ENCODE data around the gene SIL1. TPM values are rescaled to one million over a fixed set of nuclear protein-coding genes. Genes with fewer than 3 reads are reported as not detected.
"Not testable (repeated sequence)": the region's sequence is repeated elsewhere in the genome, so short reads cannot be mapped to it uniquely, and the experiment has no call there.

The SIL1 gene
- polyA plus RNA-seq, 2 donors, result 27.2 to 31.7 TPM

GRCh38 chr5:138921362-138921761 is 276.8 kb downstream of the SIL1 start:
- H3K36me3 ChIP-seq (ENCODE audit: control insufficient read depth in 2 of 2, insufficient read depth in 2 of 2, low read length in 1 of 2), result peaks cover 17 to 32% of the 10 kb centered on the region in 2 donors
- H3K9me3 ChIP-seq (ENCODE audit: control insufficient read depth in 2 of 2, insufficient read depth in 1 of 2, low read depth in 1 of 2, low read length in 1 of 2); H3K27ac ChIP-seq (ENCODE audit: low read depth in 2 of 2, low read length in 1 of 2); H3K4me3 ChIP-seq (ENCODE audit: low read depth in 1 of 2, low read length in 2 of 2); H3K4me1 ChIP-seq (ENCODE audit: control insufficient read depth in 2 of 2, insufficient read depth in 2 of 2, low read length in 1 of 2); H3K27me3 ChIP-seq (ENCODE audit: control insufficient read depth in 1 of 2, insufficient read depth in 2 of 2, low read length in 2 of 2): not testable (repeated sequence)
- 80 to 85% methylated on average over 2 of the region's 2 CpGs for WGBS, 2 donors

GRCh38 chr5:138920181-138920580 is 278.0 kb downstream of the SIL1 start:
- Histone ChIP-seq H3K4me3 (ENCODE audit: low read depth in 1 of 2, low read length in 2 of 2) (no peak overlapping the region), H3K9me3 (ENCODE audit: control insufficient read depth in 2 of 2, insufficient read depth in 1 of 2, low read depth in 1 of 2, low read length in 1 of 2) (no peaks in the 10 kb centered on the region), H3K27ac (ENCODE audit: low read depth in 2 of 2, low read length in 1 of 2) (no peak overlapping the region), H3K4me1 (ENCODE audit: control insufficient read depth in 2 of 2, insufficient read depth in 2 of 2, low read length in 1 of 2) (no peaks in the 10 kb centered on the region), H3K36me3 (ENCODE audit: control insufficient read depth in 2 of 2, insufficient read depth in 2 of 2, low read length in 1 of 2) (peaks cover 11 to 21% of the 10 kb centered on the region in 2 donors), H3K27me3 (ENCODE audit: control insufficient read depth in 1 of 2, insufficient read depth in 2 of 2, low read length in 2 of 2) (no peaks in the 10 kb centered on the region)
- 91 to 97% methylated on average over 8 of the region's 8 CpGs for WGBS, 2 donors

- Histone ChIP-seq H3K36me3 (ENCODE audit: control insufficient read depth in 2 of 2, insufficient read depth in 2 of 2, low read length in 1 of 2) (peaks cover 11 to 15% of the 10 kb centered on the region in 2 donors), H3K4me1 (ENCODE audit: control insufficient read depth in 2 of 2, insufficient read depth in 2 of 2, low read length in 1 of 2) (no peaks in the 10 kb centered on the region), H3K27me3 (ENCODE audit: control insufficient read depth in 1 of 2, insufficient read depth in 2 of 2, low read length in 2 of 2) (no peaks in the 10 kb centered on the region), H3K9me3 (ENCODE audit: control insufficient read depth in 2 of 2, insufficient read depth in 1 of 2, low read depth in 1 of 2, low read length in 1 of 2) (no peaks in the 10 kb centered on the region), H3K27ac (ENCODE audit: low read depth in 2 of 2, low read length in 1 of 2) (no peak overlapping the region), H3K4me3 (ENCODE audit: low read depth in 1 of 2, low read length in 2 of 2) (no peak overlapping the region)
- WGBS, 2 donors, result 73 to 80% methylated on average over 4 of the region's 4 CpGs
These were observed 279.5 kb downstream of the SIL1 start for GRCh38 chr5:138918686-138919085.

GRCh38 chr5:138914338-138914737 is 283.8 kb downstream of the SIL1 start:
- Histone ChIP-seq H3K4me3 (ENCODE audit: low read depth in 1 of 2, low read length in 2 of 2) (no peak overlapping the region), H3K4me1 (ENCODE audit: control insufficient read depth in 2 of 2, insufficient read depth in 2 of 2, low read length in 1 of 2) (no peaks in the 10 kb centered on the region), H3K27me3 (ENCODE audit: control insufficient read depth in 1 of 2, insufficient read depth in 2 of 2, low read length in 2 of 2) (no peaks in the 10 kb centered on the region), H3K9me3 (ENCODE audit: control insufficient read depth in 2 of 2, insufficient read depth in 1 of 2, low read depth in 1 of 2, low read length in 1 of 2) (no peaks in the 10 kb centered on the region), H3K27ac (ENCODE audit: low read depth in 2 of 2, low read length in 1 of 2) (no peak overlapping the region), H3K36me3 (ENCODE audit: control insufficient read depth in 2 of 2, insufficient read depth in 2 of 2, low read length in 1 of 2) (peaks cover 5 to 17% of the 10 kb centered on the region in 2 donors)
- 96% methylated on average over 3 of the region's 3 CpGs for WGBS, 2 donors

- 94% methylated on average over 3 of the region's 3 CpGs for WGBS, 2 donors
- Histone ChIP-seq H3K27me3 (ENCODE audit: control insufficient read depth in 1 of 2, insufficient read depth in 2 of 2, low read length in 2 of 2) (no peaks in the 10 kb centered on the region), H3K27ac (ENCODE audit: low read depth in 2 of 2, low read length in 1 of 2) (no peak overlapping the region), H3K4me3 (ENCODE audit: low read depth in 1 of 2, low read length in 2 of 2) (no peak overlapping the region), H3K36me3 (ENCODE audit: control insufficient read depth in 2 of 2, insufficient read depth in 2 of 2, low read length in 1 of 2) (peaks cover 5 to 15% of the 10 kb centered on the region in 2 donors), H3K9me3 (ENCODE audit: control insufficient read depth in 2 of 2, insufficient read depth in 1 of 2, low read depth in 1 of 2, low read length in 1 of 2) (no peaks in the 10 kb centered on the region), H3K4me1 (ENCODE audit: control insufficient read depth in 2 of 2, insufficient read depth in 2 of 2, low read length in 1 of 2) (no peaks in the 10 kb centered on the region)
These were observed 284.4 kb downstream of the SIL1 start for GRCh38 chr5:138913773-138914172.

GRCh38 chr5:138912093-138912492 is 286.1 kb downstream of the SIL1 start:
- Histone ChIP-seq H3K4me1 (ENCODE audit: control insufficient read depth in 2 of 2, insufficient read depth in 2 of 2, low read length in 1 of 2) (no peaks in the 10 kb centered on the region), H3K36me3 (ENCODE audit: control insufficient read depth in 2 of 2, insufficient read depth in 2 of 2, low read length in 1 of 2) (peaks cover 0 to 12% of the 10 kb centered on the region in 2 donors), H3K9me3 (ENCODE audit: control insufficient read depth in 2 of 2, insufficient read depth in 1 of 2, low read depth in 1 of 2, low read length in 1 of 2) (no peaks in the 10 kb centered on the region), H3K4me3 (ENCODE audit: low read depth in 1 of 2, low read length in 2 of 2) (no peak overlapping the region), H3K27me3 (ENCODE audit: control insufficient read depth in 1 of 2, insufficient read depth in 2 of 2, low read length in 2 of 2) (no peaks in the 10 kb centered on the region), H3K27ac (ENCODE audit: low read depth in 2 of 2, low read length in 1 of 2) (no peak overlapping the region)
- 84 to 88% methylated on average over 4 of the region's 4 CpGs for WGBS, 2 donors

- peaks cover 0 to 14% of the 10 kb centered on the region in 2 donors for H3K36me3 ChIP-seq (ENCODE audit: control insufficient read depth in 2 of 2, insufficient read depth in 2 of 2, low read length in 1 of 2)
- no peaks in the 10 kb centered on the region for H3K9me3 ChIP-seq (ENCODE audit: control insufficient read depth in 2 of 2, insufficient read depth in 1 of 2, low read depth in 1 of 2, low read length in 1 of 2)
- no peak overlapping the region for H3K27ac ChIP-seq (ENCODE audit: low read depth in 2 of 2, low read length in 1 of 2)
- no peaks in the 10 kb centered on the region for H3K27me3 ChIP-seq (ENCODE audit: control insufficient read depth in 1 of 2, insufficient read depth in 2 of 2, low read length in 2 of 2)
- no peak overlapping the region for H3K4me3 ChIP-seq (ENCODE audit: low read depth in 1 of 2, low read length in 2 of 2)
- no peaks in the 10 kb centered on the region for H3K4me1 ChIP-seq (ENCODE audit: control insufficient read depth in 2 of 2, insufficient read depth in 2 of 2, low read length in 1 of 2)
These were observed 286.7 kb downstream of the SIL1 start for GRCh38 chr5:138911441-138911840.

GRCh38 chr5:138910546-138911185 is 287.5 kb downstream of the SIL1 start:
- 91% methylated on average over 7 of the region's 7 CpGs for WGBS, 2 donors
- no peaks in the 10 kb centered on the region for H3K4me1 ChIP-seq (ENCODE audit: control insufficient read depth in 2 of 2, insufficient read depth in 2 of 2, low read length in 1 of 2)
- no peak overlapping the region for H3K27ac ChIP-seq (ENCODE audit: low read depth in 2 of 2, low read length in 1 of 2)
- H3K27me3 ChIP-seq (ENCODE audit: control insufficient read depth in 1 of 2, insufficient read depth in 2 of 2, low read length in 2 of 2), result no peaks in the 10 kb centered on the region
- H3K4me3 ChIP-seq (ENCODE audit: low read depth in 1 of 2, low read length in 2 of 2), result no peak overlapping the region
- H3K36me3 ChIP-seq (ENCODE audit: control insufficient read depth in 2 of 2, insufficient read depth in 2 of 2, low read length in 1 of 2), result peaks cover 0 to 15% of the 10 kb centered on the region in 2 donors
- H3K9me3 ChIP-seq (ENCODE audit: control insufficient read depth in 2 of 2, insufficient read depth in 1 of 2, low read depth in 1 of 2, low read length in 1 of 2), result no peaks in the 10 kb centered on the region

- Histone ChIP-seq H3K36me3 (ENCODE audit: control insufficient read depth in 2 of 2, insufficient read depth in 2 of 2, low read length in 1 of 2) (peaks cover 3 to 18% of the 10 kb centered on the region in 2 donors), H3K9me3 (ENCODE audit: control insufficient read depth in 2 of 2, insufficient read depth in 1 of 2, low read depth in 1 of 2, low read length in 1 of 2) (no peaks in the 10 kb centered on the region)
- 96% methylated on average over 2 of the region's 2 CpGs for WGBS, 2 donors
These were observed 288.4 kb downstream of the SIL1 start for GRCh38 chr5:138909734-138910133.

GRCh38 chr5:138905541-138905940 is 292.6 kb downstream of the SIL1 start:
- H3K36me3 ChIP-seq (ENCODE audit: control insufficient read depth in 2 of 2, insufficient read depth in 2 of 2, low read length in 1 of 2), result peaks cover 3 to 12% of the 10 kb centered on the region in 2 donors
- no peak overlapping the region for H3K4me3 ChIP-seq (ENCODE audit: low read depth in 1 of 2, low read length in 2 of 2)
- no peaks in the 10 kb centered on the region for H3K27me3 ChIP-seq (ENCODE audit: control insufficient read depth in 1 of 2, insufficient read depth in 2 of 2, low read length in 2 of 2)
- H3K9me3 ChIP-seq (ENCODE audit: control insufficient read depth in 2 of 2, insufficient read depth in 1 of 2, low read depth in 1 of 2, low read length in 1 of 2), result no peaks in the 10 kb centered on the region
- no peak overlapping the region for H3K27ac ChIP-seq (ENCODE audit: low read depth in 2 of 2, low read length in 1 of 2)
- WGBS, 2 donors, result 96 to 100% methylated on average over 1 of the region's 1 CpG
- H3K4me1 ChIP-seq (ENCODE audit: control insufficient read depth in 2 of 2, insufficient read depth in 2 of 2, low read length in 1 of 2), result no peaks in the 10 kb centered on the region

More at GRCh38 chr5:138909734-138910133, 288.4 kb downstream of the SIL1 start:
- H3K27me3 ChIP-seq (ENCODE audit: control insufficient read depth in 1 of 2, insufficient read depth in 2 of 2, low read length in 2 of 2), result no peaks in the 10 kb centered on the region
- H3K4me1 ChIP-seq (ENCODE audit: control insufficient read depth in 2 of 2, insufficient read depth in 2 of 2, low read length in 1 of 2), result no peaks in the 10 kb centered on the region
- no peak overlapping the region for H3K27ac ChIP-seq (ENCODE audit: low read depth in 2 of 2, low read length in 1 of 2)
- H3K4me3 ChIP-seq (ENCODE audit: low read depth in 1 of 2, low read length in 2 of 2), result no peak overlapping the region

Measured in esophagus (tissue), 2 donors.